Measurements from ENCODE around the gene SDC1. TPM values are rescaled to one million over a fixed set of nuclear protein-coding genes. Genes with fewer than 3 reads are reported as not detected.

Gene SDC1
- total and polyA plus RNA-seq, 2 of the 8 experiments (the other 6 are each of a cell fraction or from before 2014, with no cell fraction given), result 45.3 to 73.3 TPM

GRCh38 chr2:20173064-20173463 lies 51.9 kb downstream of the SDC1 start (continued):
- TF ChIP-seq CHD7 (IDR thresholded peaks at IDR 0.05; ENCODE audit: insufficient replicate concordance, low read length) (no peak), SP4 (IDR thresholded peaks at IDR 0.05; ENCODE audit: low read length) (no peak), TAF7 (optimal IDR thresholded peaks at IDR 0.05; ENCODE audit: borderline replicate concordance, low read depth, low read length) (no peak)
